Gastroesophageal sphincter (tissue), 3 donors: ENCODE results near the gene NBEA.

ENCODE experiments used
- EP300 ChIP-seq: sonication (generic); formaldehyde crosslinking; IDR thresholded peaks from one replicate; pipeline ENCODE4 v1.6.1; 2017; ENCODE audit warnings: antibody characterized with exemption, mild to moderate bottlenecking
- POLR2A ChIP-seq, 2 donors: fragments of 450-650 bp; IDR thresholded peaks; one replicate each; pipeline ENCODE4 v1.6.1; 2017; ENCODE audit warnings: antibody characterized with exemption in 2 of 2, mild to moderate bottlenecking in 2 of 2, moderate library complexity in 1 of 2
- POLR2AphosphoS5 ChIP-seq: sonication (generic); formaldehyde crosslinking; IDR thresholded peaks from one replicate; pipeline ENCODE4 v1.6.1; 2017; ENCODE audit warnings: antibody characterized with exemption
- TF ChIP-seq, protein P1 (sequence below), 4 experiments: fragments of 200-600 bp in 2 of 4; fragments of 450-650 bp in 2 of 4; sonication (generic) in 1 of 4; IDR thresholded peaks; one replicate each; pipeline ENCODE4 v1.5.1; 2017 to 2019; ENCODE audit warnings: antibody characterized with exemption in 4 of 4, mild to moderate bottlenecking in 2 of 4, moderate library complexity in 2 of 4

DNA sequence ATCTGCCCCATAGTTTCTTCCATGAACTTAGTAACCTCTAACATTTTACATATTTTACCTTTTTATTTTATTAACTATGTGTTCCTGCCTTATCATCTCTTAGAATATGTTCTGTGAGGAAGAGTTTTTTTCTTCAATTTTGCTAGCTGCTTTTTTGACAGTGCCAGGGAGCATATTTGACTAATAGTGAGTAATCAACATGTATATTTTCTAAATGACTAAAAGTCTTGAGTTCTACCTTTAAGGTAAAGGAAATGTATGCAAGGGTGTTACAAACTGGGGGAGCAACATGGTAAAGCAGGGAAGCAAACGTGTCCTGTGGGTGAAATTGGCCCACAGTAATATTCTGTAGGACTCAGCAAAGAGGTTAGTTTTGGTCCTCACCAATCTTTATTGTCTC is 165.5 kb downstream of the NBEA start:
- TF ChIP-seq, protein P1, sequence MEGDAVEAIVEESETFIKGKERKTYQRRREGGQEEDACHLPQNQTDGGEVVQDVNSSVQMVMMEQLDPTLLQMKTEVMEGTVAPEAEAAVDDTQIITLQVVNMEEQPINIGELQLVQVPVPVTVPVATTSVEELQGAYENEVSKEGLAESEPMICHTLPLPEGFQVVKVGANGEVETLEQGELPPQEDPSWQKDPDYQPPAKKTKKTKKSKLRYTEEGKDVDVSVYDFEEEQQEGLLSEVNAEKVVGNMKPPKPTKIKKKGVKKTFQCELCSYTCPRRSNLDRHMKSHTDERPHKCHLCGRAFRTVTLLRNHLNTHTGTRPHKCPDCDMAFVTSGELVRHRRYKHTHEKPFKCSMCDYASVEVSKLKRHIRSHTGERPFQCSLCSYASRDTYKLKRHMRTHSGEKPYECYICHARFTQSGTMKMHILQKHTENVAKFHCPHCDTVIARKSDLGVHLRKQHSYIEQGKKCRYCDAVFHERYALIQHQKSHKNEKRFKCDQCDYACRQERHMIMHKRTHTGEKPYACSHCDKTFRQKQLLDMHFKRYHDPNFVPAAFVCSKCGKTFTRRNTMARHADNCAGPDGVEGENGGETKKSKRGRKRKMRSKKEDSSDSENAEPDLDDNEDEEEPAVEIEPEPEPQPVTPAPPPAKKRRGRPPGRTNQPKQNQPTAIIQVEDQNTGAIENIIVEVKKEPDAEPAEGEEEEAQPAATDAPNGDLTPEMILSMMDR (IDR thresholded peaks at IDR 0.05), result no peak
- TF ChIP-seq POLR2AphosphoS5 (no peak), POLR2A (IDR thresholded peaks at IDR 0.05) (no peak), EP300 (no peak)
